ENCODE results near the gene CEP83.

- TF ChIP-seq CTCF (conservative IDR thresholded peaks at IDR 0.05 in 1 of 2, IDR thresholded peaks at IDR 0.05 in 1 of 2; ENCODE audit: low read depth in 1 of 2, low read length in 2 of 2) = no peak
- TF ChIP-seq EZH2 (IDR thresholded peaks at IDR 0.05; ENCODE audit: low read length, missing control alignments) = no peak
Observed at GRCh38 chr12:94434171-94434570, 25.5 kb downstream of the CEP83 start.

Data from fibroblast of lung (primary cell).